KG1 (cell line): ENCODE measurements around the gene TM7SF2.
"Not testable (repeated sequence)": the region's sequence is repeated elsewhere in the genome, so short reads cannot be mapped to it uniquely, and the experiment has no call there.

Source experiments
- DNase-seq: peaks from one replicate; lab custom pipeline; 2025; lab: John Stamatoyannopoulos, UW

The TM7SF2 gene

GRCh38 chr11:65115361-65116082, 3.9 kb downstream of the TM7SF2 start:
- no peak for DNase-seq

DNA sequence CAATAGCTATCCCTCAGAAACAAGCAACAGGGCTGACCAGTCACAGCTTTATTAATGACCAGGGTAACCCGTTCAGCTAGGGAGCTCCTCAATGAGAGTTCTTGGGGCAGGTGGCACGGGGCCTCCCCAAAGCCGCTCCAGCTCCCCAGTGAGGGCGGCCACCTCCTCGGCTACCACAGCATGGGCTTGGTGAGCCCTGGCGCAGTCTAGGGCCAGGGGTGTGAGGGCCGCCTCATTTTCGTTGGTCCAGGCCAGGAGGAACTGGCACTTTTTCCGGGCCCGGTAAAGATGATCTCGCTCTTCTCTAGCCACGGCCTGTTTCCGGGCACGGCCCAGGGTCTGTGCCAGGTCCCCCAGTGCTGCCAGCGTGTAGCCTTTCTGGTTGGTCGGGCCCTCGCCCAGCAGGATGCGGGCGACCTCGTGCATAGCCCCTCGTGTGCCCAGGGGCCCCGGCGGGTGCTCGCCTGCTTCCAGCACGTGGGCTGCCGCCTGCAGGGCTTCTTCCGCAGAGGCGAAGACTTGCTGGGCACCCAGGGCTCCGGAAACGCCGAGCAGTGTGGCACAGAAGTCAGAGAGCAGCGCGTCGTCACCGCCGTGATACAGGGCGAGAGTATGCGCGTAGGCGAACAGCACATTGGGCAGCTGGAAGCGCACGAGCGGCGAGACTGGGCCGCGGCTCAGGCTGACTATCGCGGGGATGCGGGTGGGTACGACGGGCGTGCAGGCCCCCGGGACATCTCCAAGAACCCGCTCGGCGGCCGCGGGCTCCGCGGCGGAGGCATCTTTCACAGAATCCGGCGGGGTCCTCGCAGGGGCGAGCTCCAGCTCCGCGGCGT, 4.9 kb downstream of the TM7SF2 start:
- no peak for DNase-seq

DNA sequence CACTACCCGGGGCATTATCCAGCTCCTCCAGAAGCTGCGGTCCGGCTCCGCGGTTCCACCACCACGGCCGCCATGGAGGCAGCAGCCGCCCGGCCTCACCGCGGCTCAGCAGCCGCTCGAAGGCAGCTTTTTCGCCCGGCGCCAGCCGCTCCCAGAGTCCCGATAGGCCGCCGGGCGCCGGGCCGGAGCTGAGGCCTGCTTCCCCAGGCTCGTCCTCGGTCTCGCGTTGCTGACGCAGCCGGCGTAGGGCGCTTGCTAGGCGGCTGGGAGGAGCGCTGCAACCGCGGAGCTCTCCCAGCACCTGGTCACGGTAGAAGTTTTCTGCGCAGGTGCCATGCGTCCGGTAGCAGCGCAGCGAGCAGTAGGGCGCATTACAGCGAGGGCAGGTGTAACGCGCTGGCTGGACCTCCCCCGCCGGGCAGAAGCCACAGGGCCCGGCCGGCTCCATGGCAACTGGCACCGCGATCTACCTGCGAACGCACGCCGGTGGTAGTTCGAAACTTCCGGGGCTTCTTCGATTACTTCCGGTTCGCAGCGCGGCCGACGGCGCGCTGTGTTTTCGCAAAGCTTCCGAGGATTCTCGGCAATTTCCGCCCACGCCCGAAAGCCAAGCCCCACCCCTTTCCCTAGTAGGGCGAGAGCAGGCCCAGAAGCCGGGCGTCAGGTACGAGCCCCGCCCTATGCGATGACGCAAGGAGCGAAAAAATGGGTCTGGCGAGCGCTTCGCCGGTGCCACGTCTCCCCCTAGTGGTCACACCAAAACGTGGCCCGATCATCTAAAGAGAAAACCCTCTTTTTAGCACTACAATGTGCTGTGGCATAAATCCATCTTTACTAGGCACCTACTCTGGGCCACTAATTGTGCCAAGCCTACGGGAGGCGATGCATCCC, 5.8 kb downstream of the TM7SF2 start, which contains the start of gene ZNHIT2:
ZNHIT2 (minus strand) TSS at position 496 of the 891 bp plus-strand sequence; CDS start at position 448, 48 bp downstream.
- peak; percentile 100 for DNase-seq

DNA sequence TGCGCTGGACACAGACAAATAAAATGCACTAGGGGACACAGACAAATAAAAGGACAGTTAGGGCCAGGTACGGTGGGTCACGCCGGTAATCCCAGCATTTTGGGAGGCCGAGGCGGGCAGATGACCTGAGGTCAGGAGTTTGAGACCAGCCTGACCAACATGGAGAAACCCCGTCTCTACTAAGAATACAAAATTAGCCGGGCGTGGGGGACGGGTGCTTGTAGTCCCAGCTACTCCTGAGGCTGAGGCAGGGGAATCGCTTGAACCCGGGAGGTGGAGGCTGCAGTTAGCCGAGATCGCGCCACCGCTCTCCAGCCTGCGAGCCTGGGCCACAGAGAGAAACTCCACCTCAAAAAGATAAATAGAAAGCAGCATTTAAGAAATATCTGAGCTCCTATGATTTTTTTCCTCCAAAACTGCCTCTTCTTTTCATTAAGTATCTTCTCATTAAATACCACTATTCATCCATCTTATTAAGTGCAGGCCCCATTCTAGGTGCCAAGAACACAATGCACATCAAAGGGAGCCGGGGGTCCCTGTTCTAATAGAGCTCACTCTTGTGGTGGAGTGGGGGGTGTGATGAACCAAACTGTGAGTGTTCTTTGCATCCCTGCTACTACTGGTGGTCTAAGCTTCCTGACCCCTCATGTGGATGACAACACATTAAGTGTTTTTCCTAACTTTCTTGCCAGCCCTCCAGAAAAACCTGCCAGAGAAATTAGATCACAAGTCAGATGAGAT, 6.6 kb downstream of the TM7SF2 start:
- DNase-seq, result no peak

DNA sequence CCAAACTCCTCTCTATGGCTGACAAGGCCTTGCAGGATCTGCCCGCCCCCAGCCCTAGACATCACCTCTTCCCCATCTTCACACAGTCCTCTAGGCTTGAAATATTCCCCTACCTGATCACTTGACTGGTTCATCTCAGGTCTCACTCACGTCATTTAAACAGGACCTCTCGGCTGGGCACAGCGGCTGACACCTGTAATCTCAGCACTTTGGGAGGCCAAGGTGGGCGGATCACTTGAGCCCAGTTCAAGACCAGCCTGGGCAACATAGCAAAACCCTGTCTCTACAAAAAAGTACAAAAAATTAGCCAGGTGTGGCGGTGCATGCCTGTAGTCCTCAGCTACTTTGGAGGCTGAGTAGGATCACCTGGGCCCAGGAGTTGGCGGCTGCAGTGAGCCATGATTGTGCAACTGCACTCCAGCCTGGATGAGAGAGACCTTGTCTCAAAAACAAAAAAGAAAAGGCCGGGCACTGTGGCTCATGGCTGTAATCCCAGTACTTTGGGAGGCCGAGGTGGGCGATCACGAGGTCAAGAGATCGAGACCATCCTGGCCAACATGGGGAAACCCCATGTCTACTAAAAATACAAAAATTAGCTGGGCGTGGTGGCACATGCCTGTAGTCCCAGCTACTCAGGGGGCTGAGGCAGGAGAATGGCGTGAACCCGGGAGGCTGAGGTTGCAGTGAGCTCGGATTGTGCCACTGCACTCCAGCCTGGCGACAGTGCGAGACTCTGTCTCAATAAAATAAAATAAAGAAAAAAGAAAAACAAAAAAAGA, 7.4 kb downstream of the TM7SF2 start:
- not testable (repeated sequence) for DNase-seq

GRCh38 chr11:65119670-65119995, 8.0 kb downstream of the TM7SF2 start:
- no peak for DNase-seq

DNA sequence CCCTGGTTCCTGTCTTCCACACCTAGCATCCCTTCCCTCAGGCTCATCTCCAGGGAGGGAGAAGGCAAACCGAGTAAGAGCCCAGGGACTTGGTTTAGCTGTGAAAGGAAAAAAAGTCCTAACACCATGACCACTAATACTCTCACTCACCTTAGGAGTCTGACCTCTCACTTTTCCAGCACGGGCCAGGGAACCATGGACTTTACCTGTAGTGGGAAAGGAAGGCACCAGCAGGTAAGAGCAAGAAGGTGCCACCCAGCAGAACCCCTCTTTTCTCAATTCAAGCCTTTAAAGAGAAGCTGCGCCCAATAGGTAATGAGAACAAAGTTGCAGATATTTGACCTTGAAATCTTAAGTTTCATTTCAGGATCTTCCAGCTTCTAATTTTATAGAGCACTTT, 9.2 kb downstream of the TM7SF2 start:
- DNase-seq, result no peak

DNA sequence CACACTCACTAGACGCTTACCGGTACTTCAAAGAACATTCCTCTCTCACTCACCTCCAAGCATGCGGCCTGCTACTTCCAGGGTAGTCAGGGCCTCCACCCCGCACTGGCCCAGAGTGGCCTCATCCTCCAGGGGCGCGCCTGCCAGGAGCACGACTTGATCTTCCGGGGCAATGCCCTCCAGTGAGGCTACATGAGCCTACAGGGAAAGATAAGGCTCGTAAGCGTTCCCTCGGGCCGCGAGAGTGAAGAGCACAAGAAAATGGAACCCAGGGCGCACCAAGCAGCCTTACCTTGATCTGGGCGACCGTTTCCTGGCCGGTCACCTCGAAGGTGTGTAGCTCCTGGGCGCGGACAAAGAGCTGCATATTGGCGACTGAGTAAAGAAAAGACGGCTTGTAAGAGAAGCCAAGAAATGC, 9.8 kb downstream of the TM7SF2 start:
- DNase-seq, result no peak

DNA sequence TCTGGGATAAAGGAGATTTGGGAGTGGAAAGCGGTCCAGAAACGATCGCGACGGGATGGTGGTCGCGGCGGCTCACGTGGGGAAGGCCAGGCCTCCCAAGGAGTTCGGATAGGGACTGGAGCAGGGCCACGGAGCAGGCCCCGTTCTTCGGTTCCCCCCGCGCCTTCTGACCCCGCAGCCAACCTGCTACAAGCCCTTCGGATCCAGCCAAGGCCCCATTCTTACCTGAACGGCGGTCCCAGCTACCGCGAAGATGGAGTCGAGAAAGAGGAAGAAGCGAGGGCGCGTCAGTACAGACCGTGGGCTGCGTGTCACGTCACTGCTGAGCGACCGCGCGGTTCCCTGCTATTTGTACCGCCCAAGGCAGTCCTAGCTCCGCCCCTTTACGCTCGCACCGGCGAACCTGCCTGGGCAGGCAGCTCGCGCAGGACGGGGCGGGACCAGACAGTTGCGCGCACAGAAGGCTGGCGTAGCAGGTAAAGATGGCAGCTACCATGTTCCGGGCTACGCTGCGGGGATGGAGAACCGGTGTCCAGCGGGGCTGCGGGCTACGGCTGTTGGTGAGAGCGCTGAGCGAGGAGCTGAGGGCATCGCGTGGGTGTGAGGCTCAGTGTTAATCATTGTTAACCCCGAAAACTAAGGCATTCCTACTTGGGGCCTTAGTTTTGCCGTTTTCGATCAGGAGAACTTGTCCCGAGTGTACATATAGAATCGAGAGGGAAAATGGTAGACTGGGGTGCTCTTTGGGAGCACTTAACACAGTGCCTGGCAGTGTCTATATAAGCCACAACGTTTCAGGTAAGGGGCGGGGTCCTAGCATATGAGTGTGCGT, 10.4 kb downstream of the TM7SF2 start, which contains the start of the genes FAU and MRPL49:
FAU (minus strand) TSS at position 270 of the 832 bp plus-strand sequence. CDS start 321 bp downstream, outside the sequence.
MRPL49 (plus strand) TSS at position 457 of the 832 bp plus-strand sequence; CDS start at position 483, 26 bp downstream.
- DNase-seq, result peak; percentile 99

GRCh38 chr11:65124480-65125196, 13.0 kb downstream of the TM7SF2 start:
- no peak for DNase-seq

DNA sequence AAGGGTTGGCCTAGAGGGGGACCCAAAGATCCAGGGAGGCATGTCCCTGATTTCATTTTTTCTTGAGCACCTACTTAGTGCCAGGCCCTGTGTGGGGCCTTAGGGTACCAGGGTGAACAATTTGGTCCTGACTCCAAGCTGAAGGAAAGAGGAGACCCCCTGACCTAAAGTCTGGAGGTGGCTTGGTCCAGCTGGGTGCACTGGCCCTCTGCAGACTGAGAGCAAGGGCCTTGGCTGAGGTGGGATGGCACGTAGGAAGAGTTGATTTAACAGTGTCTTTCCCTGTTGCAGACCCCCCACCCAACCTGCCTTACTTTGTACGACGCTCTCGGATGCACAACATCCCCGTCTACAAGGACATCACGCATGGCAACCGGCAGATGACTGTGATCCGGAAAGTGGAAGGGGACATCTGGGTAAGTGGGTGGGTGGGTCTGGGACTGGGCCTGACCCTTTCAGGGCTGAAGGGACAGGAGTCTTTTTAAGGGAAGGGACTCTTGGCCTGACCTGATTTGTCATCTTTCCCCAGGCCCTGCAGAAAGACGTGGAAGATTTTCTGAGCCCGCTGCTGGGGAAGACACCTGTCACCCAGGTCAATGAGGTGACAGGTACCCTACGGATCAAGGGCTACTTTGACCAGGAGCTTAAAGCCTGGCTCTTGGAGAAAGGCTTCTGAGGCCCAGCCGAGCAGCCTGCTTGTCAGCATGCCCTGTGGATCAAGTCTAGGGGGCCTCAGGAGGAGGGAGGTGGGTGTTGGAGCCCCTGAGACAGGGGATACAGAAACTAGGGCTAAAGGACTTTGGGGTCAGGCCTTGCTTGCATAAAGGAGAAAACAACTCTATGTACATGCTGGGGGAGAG, 13.8 kb downstream of the TM7SF2 start:
- DNase-seq, result no peak

GRCh38 chr11:65126624-65127274, 15.1 kb downstream of the TM7SF2 start:
- DNase-seq, result no peak

DNA sequence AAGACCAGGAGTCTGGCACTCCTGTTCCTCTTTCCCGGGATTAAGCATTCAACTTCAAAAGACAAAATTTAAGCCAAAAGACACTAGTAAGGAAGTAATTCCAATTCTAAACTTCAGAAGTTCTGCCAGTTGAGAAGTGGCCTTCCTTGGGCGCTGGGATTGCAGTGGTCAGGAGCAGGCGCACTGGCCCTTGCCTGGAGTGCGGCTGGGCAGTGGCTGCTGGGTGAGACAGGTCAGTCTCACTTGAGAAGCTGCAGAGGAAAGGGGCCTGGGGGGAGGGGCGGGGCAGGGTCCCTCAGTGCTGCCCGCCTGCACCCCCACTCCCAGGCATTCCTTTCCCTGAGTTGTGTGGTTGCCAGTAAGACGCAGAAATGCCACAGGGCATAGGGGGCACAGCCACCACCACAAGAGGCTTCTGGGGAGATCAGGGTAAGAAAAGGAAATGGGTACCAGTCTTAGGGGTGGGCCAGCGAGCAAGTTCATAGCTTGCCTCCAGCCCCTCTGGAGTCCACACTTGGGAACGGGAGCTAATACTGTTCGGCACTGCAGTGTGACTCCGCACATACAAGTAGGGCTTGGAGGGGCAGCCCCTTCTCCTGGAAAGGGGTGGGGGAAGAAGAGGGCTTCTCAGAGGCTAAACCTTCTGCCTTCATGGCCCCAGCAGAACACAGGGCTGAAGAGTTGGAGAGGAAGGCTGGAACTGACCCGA, 16.0 kb downstream of the TM7SF2 start:
- DNase-seq, result no peak

- no peak for DNase-seq
These were observed 16.8 kb downstream of the TM7SF2 start for GRCh38 chr11:65128182-65129145.

- DNase-seq, result no peak
These were observed 18.2 kb downstream of the TM7SF2 start for GRCh38 chr11:65129649-65130441.
